HEK293 (cell line): Measurements from ENCODE around the gene LAMTOR3.

ENCODE experiments used
- BCL11A ChIP-seq: fragments of 450-650 bp; formaldehyde crosslinking; IDR thresholded peaks from 2 replicates; pipeline ENCODE4 v1.5.1; 2016; ENCODE audit warnings: low read depth, missing biosample characterization, missing genetic modification characterization
- KLF7 ChIP-seq: fragments of 450-650 bp; formaldehyde crosslinking; IDR thresholded peaks from 2 replicates; pipeline ENCODE4 v1.5.1; 2016; ENCODE audit warnings: missing biosample characterization, missing genetic modification characterization, borderline replicate concordance
- ZNF169 ChIP-seq: fragments of 450-650 bp; formaldehyde crosslinking; IDR thresholded peaks from 2 replicates; pipeline ENCODE4 v1.5.1; 2016; ENCODE audit warnings: missing biosample characterization, missing genetic modification characterization

- TF ChIP-seq KLF7 (tag by site-specific recombination) (no peak), BCL11A (tag by site-specific recombination) (no peak), ZNF169 (tag by site-specific recombination) (no peak)
Observed at GRCh38 chr4:99875071-99875470, 19.2 kb downstream of the LAMTOR3 start.
